ENCODE measurements around the gene CBX8. TPM values are rescaled to one million over a fixed set of nuclear protein-coding genes. Genes with fewer than 3 reads are reported as not detected.

Gene CBX8
- total and polyA plus RNA-seq, 10 donors: 2.1 to 5.6 (median 3.4) TPM

DNA sequence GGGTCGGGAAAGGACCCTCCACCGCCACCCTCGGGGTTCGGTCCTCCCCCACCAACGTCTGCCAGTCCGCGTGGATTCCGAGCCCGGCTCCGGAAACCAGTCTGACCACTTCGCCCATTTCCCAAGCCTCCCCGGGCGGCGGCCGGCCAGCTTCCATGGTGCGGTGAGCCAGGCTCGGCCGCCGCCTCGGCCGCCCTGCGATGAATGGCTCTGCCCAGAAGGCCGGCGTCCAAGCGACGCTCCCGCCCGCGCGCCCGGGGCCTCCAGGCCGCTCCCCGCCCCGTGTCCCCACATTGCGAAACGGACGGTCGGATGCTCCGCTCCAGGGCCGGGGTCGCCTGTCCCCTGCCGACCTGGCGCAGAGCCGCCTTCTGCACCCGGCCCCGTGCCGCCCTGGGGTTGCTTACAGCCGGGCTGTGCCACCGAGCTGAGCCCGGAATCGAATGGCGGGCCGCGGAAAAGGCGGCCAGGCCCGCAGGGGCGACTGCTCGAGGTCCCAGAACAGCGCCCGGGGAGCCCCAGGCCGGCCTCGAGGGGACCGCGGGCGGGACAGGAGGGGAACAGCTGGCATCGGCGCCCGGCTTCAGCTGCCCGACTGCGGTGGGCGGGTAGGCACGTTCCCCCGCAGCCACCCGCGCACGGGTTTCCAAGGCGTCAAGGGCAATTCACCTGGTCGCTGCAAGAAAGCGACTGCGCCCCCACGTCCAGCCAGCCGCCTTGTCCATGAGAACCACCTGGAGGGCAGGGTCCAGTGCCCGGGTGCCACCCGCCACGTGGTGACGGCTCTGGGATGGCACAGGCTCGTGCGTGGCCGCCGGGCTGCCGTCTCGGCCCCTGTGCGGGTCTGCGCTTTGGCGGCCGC, 18.3 kb upstream of the CBX8 start:
- Histone ChIP-seq H3K36me3 (no peaks in the 10 kb centered on the region), H3K27me3 (replicated peaks in 1 of 7) (peaks cover 27 to 88% (median 72%) of the 10 kb centered on the region in 7 donors), H3K4me3 (peak overlapping the region in 6 of 8 donors; percentile 6 to 68 (median 16)), H3K27ac (no peak overlapping the region), H3K9me3 (no peaks in the 10 kb centered on the region), H3K4me1 (peaks cover 31 to 57% (median 48%) of the 10 kb centered on the region in 6 donors)
- intact Hi-C loops (cut with DNase I; ENCODE audit: low total_unique reads): no loop called here
- no peak for DNase-seq
- TF ChIP-seq CTCF (IDR thresholded peaks at IDR 0.05 in 8 of 11, conservative IDR thresholded peaks at IDR 0.05 in 3 of 11) (no peak), POLR2A (IDR thresholded peaks at IDR 0.05) (no peak), POLR2AphosphoS5 (IDR thresholded peaks at IDR 0.05) (peak in 1 of 3 donors; percentile 35)
- WGBS, 5 donors: 4 to 7% (median 4%) methylated on average over 29 to 96 of the region's 96 CpGs

GRCh38 chr17:79814127-79814973, 17.5 kb upstream of the CBX8 start:
- Histone ChIP-seq H3K36me3 (no peaks in the 10 kb centered on the region), H3K4me1 (peaks cover 31 to 64% (median 51%) of the 10 kb centered on the region in 6 donors), H3K4me3 (peak overlapping the region in 5 of 8 donors; percentile 6 to 68 (median 19)), H3K27ac (no peak overlapping the region), H3K9me3 (no peaks in the 10 kb centered on the region), H3K27me3 (replicated peaks in 1 of 7) (peaks cover 27 to 97% (median 78%) of the 10 kb centered on the region in 7 donors)
- 4 to 10% (median 7%) methylated on average over 33 to 43 of the region's 43 CpGs for WGBS, 5 donors
- TF ChIP-seq POLR2AphosphoS5 (IDR thresholded peaks at IDR 0.05) (no peak), CTCF (IDR thresholded peaks at IDR 0.05 in 8 of 11, conservative IDR thresholded peaks at IDR 0.05 in 3 of 11) (no peak), POLR2A (IDR thresholded peaks at IDR 0.05) (no peak)
- no peak for DNase-seq
- intact Hi-C loops (cut with DNase I; ENCODE audit: low total_unique reads): no loop called here

DNA sequence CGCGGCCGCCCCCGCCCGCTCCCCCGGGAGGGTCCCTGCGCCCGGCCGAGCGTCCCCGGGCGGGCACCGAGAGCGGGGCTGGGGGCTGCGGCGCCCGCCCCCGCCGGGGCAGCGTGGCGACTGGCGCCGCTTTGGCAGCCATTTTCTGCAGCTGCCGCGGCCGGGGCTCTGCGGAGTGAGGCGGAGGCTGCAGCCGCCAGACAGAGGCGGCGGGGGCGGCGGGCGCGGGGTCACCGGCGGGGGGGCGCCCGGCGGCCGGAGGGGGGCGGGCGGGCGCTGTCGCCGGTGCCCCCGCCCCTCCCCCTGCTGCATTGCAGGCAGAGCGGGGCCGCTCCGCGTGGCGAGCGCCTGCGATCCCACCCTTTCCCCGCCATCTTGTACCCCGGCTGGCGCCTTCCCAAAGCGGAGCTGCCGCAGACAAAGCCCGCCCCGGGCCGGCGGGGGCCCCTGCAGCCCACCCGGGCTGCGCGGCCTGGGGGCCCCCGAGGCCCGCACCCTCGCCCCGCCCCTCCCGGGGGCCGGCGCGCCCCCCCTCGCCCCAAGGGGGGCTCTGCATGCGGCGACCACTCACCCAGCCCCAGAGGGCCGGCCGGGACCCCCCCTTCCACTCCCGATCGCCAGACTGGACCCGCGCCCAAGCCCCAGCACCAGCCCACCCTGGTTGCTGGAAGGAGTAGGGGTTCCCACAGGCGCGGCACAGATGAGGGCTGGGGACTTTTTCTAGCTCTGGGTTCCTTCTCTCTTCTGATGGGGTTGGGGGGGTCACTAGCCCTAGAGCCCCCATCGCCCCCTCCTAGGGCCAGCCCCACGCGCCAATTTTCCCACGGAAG, 16.6 kb upstream of the CBX8 start:
- intact Hi-C loops (cut with DNase I; ENCODE audit: low total_unique reads): no loop called here
- Histone ChIP-seq H3K27me3 (replicated peaks in 1 of 7) (peaks cover 27 to 100% (median 87%) of the 10 kb centered on the region in 7 donors), H3K27ac (no peak overlapping the region), H3K36me3 (no peaks in the 10 kb centered on the region), H3K9me3 (no peaks in the 10 kb centered on the region), H3K4me3 (peak overlapping the region in 5 of 8 donors; percentile 14 to 68 (median 27)), H3K4me1 (peaks cover 31 to 70% (median 52%) of the 10 kb centered on the region in 6 donors)
- 0 to 2% (median 1%) methylated on average over 14 to 89 of the region's 89 CpGs for WGBS, 5 donors
- no peak for DNase-seq
- TF ChIP-seq POLR2A (IDR thresholded peaks at IDR 0.05) (no peak), POLR2AphosphoS5 (IDR thresholded peaks at IDR 0.05) (no peak), CTCF (IDR thresholded peaks at IDR 0.05 in 8 of 11, conservative IDR thresholded peaks at IDR 0.05 in 3 of 11) (no peak)

Measured in spleen (tissue), 11 donors.